ENCODE data around the gene YWHAE.
"Not testable (repeated sequence)": the region's sequence is repeated elsewhere in the genome, so short reads cannot be mapped to it uniquely, and the experiment has no call there.

YWHAE gene

DNA sequence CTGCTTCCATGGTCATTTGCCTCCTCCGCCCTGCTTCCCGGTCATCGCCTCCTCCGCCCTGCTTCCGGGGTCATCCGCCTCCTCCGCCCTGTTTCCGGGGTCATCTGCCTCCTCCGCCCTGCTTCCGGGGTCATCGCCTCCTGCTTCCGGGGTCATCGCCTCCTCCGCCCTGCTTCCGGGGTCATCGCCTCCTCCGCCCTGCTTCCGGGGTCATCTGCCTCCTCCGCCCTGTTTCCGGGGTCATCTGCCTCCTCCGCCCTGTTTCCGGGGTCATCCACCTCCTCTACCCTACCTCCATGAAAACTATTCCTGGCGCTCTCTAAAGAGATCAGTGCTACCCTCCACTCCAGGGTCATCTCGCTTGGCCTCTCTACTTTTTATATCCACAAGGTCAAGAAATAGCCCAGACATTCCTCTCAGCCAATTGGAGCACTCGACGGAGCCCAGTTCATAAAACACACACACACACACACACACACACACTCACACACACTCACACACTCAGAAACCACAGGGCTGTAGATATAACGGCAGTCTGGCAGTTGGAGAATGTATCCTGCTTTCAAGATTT, 75.7 kb downstream of the YWHAE start:
- DNase-seq = no peak

DNA sequence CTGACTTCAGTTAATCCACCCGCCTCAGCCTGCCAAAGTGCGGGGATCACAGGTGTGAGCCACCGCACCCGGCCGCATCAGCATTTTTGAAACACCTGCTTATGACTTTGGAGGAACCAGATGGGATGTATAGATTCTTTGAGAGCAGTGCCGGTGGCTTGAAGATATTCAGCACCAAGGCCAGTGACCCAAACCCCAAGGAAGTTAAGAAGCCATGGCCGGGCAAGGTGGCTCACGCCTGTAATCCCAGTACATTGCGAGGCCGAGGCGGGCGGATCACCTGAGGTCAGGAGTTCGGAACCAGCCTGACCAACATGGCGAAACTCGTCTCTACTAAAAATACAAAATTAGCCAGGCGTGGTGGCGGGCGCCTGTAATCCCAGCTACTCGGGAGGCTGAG, 76.7 kb downstream of the YWHAE start:
- no peak for DNase-seq

DNA sequence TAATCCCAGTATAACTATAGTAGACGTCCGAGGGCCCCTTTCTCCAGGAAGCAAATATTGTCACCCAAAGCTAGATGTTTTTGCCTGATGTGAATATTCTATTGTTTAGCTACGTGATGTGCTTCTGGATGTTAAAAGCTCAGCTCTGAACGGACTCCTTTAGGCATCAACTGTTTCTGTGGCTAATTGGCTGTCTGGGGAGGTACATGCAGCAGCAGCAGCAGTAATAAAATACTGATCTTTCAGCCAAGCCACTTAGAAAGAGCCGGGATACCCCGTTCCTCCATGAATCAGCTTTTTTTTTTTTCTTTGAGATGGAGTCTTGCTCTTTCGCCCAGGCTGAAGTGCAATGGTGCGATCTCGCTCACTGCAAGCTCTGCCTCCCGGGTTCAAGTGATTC, 77.5 kb downstream of the YWHAE start:
- no peak for DNase-seq

DNA sequence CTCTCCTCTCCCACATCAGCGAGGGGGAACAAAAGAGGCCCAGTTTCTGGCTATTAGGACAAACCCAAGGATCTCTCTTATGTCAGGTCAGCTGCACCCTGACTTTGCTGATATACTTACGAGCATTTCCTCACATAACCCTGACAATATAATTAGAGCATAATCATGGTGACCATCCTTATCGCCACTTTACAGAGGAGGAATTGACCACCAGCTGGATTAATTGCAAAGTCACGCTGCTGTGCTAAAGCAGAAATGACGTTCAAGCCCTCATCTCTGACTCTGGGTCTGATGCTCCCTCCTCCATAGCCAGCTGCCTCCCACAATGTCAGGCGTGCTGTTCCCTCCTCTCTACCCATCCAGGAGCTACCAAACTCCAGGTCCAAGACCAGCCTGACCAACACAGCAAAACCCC, 78.0 kb downstream of the YWHAE start:
- no peak for DNase-seq

DNA sequence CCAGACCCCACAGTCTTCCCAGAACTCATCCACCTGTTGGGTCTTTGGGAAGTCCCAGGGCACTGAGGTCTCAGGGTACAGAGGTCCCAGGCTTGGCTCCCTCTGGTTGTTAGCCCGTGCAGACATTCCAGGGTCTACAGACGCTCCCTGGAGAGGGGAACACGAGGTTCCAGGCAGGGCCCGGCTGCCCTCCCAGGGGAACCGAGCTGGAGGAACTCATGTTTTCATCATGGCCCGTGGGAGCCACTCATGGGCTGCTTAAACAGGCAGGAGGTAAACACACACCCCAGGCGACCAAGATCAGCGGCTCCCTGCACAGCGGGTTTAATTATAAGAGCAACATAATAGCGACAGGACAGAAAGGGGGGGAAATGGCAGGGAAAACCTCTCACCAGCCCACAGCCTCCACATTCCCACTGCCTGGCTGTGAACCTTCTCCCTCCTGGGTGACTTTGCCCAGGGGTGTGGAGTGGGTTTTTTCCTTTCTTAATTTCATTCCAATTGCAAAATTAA, 84.1 kb downstream of the YWHAE start:
- no peak for DNase-seq

DNA sequence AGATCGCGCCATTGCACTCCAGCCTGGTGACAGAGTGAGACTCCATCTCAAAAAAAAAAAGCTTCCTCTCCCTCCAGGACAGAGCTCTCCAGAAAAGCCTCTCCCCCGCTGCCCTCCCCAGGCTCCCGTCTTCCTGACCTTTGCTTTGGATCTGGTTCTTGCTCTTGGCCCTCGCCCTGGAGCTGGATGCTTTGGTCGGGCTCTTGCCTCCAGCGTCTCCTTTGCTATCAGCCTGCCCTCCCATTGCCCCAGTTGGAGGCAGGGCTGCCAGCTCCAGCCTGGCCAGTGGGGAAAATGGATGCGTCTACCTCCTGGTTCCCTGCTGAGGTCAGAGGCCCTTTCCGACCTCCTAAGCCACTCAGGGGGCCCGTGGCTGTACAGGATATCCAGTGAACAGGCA, 84.6 kb downstream of the YWHAE start:
- no peak for DNase-seq

DNA sequence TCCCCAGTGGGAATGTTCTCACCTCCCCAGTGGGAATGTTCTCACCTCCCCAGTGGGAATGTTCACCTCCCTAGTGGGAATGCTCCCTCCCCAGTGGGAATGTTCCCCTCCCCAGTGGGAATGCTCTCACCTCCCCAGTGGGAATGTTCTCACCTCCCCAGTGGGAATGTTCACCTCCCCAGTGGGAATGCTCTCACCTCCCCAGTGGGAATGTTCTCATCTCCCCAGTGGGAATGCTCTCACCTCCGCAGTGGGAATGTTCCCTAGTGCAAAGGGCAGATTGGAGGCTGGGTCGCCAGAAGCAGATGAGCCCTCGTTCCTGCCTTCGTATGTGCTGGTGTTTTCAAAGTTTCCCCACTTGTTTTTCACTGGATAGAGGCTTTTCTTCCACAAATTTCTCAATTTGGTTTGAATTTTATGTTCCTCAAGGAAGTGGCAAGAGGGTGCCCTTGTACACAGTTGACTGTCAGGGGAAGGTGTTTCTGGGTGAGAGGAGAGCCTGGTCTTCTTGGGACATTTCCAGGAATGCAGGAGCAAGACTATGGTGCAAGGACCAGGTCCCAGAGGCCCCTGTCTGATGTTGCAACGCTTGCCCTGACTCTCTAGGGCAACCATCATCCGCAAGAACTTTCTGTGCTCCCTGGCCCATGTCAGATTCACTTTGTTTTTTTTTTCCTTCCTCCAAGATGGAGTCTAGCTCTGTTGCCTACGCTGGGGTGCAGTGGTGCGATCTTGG, 86.6 kb downstream of the YWHAE start:
- DNase-seq = no peak

DNA sequence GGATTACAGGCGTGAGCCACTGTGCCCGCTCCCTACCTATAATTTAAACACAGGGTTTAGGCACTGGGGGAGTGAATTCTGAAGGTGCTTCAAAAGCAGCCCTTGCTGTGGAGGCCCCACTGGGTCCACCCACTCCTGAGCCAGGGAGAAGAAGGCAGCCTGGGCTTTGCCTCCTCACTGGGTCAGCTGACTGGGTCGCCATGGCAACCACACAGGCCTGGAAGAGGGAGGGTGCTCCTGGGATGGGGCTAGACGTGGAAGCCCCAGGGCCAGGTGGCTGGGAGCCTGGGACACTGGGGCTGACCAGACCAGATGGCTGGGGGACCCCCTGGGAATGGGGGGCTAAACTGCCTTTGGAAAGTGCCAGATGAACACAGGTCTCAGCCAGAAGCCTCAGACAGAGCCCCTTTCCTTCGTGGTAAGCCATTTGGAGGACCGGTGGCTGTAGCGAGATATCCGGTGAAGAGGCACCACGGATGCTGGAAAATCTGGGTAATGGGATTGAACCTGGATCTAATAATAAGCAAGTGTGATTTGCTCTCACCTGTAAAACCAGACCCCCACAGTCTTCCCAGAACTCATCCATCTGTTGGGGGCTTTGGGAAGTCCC, 87.7 kb downstream of the YWHAE start:
- DNase-seq = no peak

DNA sequence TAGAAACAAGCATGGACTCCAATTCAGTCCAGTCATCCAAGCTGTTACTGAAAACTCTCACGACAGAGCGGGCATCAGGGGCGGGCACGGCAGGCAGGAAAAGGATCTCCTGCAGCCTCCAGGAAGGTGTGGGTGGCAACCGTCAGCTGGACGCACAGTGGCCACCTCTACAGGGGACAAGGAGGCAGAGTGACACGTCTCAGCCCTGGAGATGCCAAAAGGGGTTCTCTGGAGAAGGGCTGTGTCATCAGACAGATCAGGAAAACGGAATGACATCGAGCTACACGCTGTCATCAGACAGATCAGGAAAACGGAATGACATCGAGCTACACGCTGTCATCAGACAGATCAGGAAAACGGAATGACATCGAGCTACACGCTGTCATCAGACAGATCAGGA, 92.2 kb downstream of the YWHAE start:
- not testable (repeated sequence) for DNase-seq

DNA sequence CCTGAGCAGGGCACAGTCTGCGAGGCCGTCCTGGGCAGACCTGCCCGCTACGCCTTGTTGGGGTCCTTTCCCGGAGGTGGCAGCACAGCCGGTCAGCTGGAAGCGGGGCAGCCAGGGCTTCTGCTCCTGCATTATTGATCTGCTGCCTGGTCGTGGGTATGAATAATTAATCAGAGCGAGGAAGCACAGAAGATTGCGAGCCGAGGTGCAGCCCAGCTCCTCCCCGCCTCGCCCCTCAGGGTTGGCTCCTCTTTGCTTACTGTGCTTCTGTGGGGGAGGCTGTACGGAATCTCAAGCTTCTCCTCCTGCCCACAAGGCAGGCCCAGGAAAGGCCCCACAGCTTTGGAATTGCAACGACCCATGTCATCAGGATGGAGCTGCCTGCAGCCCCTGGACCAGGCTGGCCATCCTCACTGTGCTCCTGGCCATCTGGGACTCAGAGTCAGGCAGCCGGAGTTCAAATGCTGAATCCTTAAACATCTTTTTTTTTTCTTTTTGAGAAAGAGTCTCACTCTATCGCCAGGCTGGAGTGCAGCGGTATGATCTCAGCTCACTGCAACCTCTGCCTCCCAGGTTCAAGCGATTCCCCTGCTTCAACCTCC, 95.0 kb downstream of the YWHAE start:
- DNase-seq = no peak

DNA sequence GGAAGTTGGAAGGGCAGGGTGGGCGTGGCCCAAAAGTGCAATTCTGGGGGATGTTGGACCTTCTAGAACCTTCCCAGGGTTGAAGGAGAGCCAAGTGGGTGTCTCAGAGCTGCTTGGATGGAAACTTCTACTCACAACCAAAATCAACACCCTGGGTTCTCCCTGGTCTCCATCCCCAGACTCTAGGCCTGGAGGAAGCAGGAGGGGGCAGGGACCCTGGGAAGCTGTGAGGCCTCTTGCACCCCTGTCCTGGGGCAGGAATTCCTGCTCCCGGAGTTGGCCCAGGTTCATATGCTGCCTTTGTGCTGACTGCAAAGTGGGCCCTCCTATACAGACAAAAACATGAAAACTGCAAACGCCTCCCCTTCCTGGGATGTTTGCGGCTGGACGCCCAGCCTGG, 95.5 kb downstream of the YWHAE start:
- no peak for DNase-seq

DNA sequence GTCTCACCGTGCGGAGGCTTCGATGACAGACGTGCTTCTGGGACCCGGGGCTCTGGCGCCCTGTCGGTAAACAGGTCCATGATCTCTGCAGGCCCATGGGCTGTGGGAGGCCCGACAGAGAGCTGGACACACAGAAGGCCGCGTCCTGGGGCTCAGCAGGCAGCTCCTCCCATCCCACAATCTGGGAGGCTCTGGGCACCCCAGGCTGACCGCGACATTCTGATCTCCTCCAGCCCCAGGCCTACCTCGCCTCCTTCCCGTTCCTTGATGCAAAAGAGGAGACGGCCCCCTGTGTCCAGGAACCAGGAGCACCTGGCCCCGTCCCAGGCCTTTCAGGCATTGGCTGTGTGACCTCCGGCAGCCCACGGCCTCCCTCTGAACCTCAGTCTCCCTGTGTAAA, 97.3 kb downstream of the YWHAE start:
- no peak for DNase-seq

DNA sequence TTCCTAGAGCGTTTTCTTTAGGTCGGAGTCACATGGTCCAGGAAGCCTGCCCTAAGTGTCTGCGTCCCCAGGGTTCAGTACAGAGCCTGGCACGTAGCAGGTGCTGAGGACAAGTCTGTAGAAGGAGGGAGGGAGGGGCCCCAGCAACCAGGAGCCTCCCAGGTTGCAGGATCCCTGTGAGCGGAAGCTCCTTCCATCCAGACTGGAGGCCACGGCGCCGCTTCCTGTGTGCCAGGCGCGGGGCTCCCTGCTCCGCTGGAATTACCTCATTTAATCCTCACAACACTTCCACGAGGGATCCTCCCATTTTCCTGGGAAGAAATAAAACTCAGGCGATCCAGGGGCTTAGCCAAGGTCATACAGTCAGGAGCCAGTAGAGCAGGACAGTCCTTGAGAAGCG, 98.5 kb downstream of the YWHAE start:
- DNase-seq = no peak

DNA sequence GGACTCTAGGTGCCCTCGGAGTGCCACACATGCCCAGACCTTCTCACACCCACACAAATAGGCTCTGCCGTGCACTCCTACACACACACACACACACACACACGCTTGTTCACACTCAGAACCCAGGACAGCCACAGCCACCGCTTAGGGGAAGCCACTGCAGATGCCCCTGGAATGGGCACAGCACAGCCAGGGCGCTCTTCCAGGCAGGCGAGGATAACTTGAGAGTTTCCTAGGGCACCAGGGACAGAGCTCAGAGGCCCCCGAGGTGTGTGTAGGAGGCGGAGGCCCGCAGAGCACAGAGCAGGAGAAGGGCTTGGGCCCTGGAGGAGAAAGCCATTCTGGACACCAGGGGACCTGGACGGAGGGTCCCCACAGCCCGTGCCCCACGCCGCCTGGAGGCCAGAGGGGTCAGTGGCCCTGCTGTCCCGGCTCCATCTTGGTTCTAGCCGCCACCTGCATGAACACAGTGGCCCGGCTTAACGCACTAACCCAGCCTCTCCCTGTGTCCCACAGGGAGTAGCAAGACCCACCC, 99.6 kb downstream of the YWHAE start:
- DNase-seq = no peak

DNA sequence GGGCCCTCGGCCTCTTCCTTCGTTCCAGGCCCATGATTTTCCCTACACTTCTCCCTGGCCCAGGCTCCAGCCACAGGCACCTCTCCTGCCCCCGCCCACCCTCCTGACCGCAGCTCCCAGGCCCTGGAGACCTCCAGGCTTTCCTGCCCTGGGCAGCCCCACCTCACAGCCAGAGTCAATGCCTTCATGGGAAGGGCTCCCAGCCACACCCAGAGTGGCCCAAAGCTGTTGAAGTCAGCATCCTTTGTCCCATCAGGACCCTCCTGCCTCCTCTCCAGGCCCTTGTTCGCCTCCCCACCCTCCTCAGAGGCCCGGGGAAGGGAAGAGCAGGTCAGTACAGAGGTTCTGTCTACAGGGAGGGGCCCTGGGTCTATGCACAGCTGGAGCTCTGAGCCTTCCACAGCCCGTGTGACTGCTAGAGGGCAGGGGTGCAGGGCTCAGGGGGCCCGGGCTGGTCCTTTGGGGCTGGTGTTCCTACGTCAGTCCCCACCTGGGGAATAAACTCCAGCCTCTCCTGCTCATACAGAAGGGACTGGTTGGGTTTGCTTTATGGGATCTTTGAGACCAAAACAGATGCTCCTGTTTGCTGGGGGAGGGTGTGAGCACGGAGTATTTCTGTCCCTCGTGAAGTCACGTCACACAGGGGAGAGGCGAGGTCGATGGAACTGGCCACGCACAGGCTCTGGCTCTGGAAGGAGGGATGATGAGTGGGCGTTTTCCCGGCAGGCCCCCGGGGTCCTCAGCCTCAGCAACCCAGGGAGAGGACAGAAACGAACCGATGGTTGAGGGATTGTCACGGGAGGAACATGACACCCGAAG, 100.3 kb downstream of the YWHAE start:
- no peak for DNase-seq

DNA sequence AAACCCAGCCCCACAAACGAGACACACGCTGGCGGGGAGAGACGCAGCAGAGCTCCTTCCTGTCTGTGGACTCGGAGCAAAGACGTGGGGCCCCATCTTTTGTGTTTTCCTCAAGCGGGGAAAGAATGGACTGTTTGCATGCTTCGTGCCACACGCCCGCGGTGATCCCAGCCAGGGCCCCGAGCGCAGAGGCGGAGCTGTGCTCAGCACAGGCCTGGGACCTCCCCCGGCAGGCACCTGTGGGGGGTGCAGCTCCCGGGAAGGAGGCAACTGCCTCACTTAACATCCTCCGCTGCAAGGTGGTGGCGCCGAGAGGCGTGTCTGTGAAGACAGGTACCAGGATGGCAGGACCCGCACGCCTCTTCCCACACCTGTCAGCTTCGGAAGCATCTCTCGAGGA, 101.4 kb downstream of the YWHAE start:
- no peak for DNase-seq
